Heart left ventricle (tissue), 16 donors: ENCODE results near the gene NHERF1. TPM values are rescaled to one million over a fixed set of nuclear protein-coding genes. Genes with fewer than 3 reads are reported as not detected.

ENCODE experiments used
- ATAC-seq, 4 donors: fragments of 200-7000 bp; cut with Tn5 transposase; one replicate each; pipeline ENCODE4 v1.9.1; 2020 to 2022; ENCODE audit warnings: moderate library complexity in 4 of 4, mild to moderate bottlenecking in 3 of 4, moderate number of reproducible peaks in 1 of 4
- DNase-seq, 5 donors: peaks; one replicate each; pipeline ENCODE4 v3.0.0-alpha.2; 2020
- H3K27ac ChIP-seq, 12 donors: fragments of 200-600 bp; sonication (generic) in 4 of 12; one replicate each; pipeline versions ENCODE4 v1.5.0 to v1.8.0; 2016 to 2022; ENCODE audit warnings: mild to moderate bottlenecking in 2 of 12
- H3K27me3 ChIP-seq, 9 donors: fragments of 200-600 bp; sonication (generic) in 2 of 9; one replicate each; pipeline versions ENCODE4 v1.5.1 to v1.8.0; 2016 to 2022; ENCODE audit warnings: mild to moderate bottlenecking in 3 of 9
- H3K36me3 ChIP-seq, 9 donors: fragments of 200-600 bp; sonication (generic) in 2 of 9; one replicate each; pipeline versions ENCODE4 v1.5.0 to v1.8.0; 2018 to 2022; ENCODE audit warnings: mild to moderate bottlenecking in 2 of 9
- H3K4me1 ChIP-seq, 12 donors: fragments of 200-600 bp; sonication (generic) in 4 of 12; one replicate each; pipeline versions ENCODE4 v1.5.0 to v1.8.0; 2016 to 2022; ENCODE audit warnings: mild to moderate bottlenecking in 3 of 12
- H3K4me3 ChIP-seq, 12 donors: fragments of 200-600 bp; sonication (generic) in 4 of 12; one replicate each; pipeline versions ENCODE4 v1.5.0 to v1.8.0; 2017 to 2022; ENCODE audit warnings: mild to moderate bottlenecking in 9 of 12, moderate library complexity in 4 of 12
- H3K9me3 ChIP-seq, 12 donors: fragments of 200-600 bp; sonication (generic) in 4 of 12; one replicate each; pipeline versions ENCODE4 v1.5.0 to v1.8.0; 2016 to 2022; ENCODE audit warnings: mild to moderate bottlenecking in 1 of 12
- CTCF ChIP-seq, 12 donors: fragments of 200-600 bp; sonication (generic) in 4 of 12; IDR thresholded peaks; one replicate each; pipeline versions ENCODE4 v1.5.0 to v1.8.0; 2018 to 2022; ENCODE audit warnings: antibody characterized with exemption in 12 of 12, mild to moderate bottlenecking in 5 of 12
- POLR2A ChIP-seq, 2 donors: fragments of 450-650 bp; IDR thresholded peaks; one replicate each; pipeline ENCODE4 v1.6.1; 2017; ENCODE audit warnings: antibody characterized with exemption in 2 of 2, mild to moderate bottlenecking in 2 of 2, moderate library complexity in 2 of 2
- WGBS, 4 donors: extraction: QIAGEN DNeasy Blood & Tissue Kit in 2 of 4; methylation state at CpG; one replicate each; pipeline versions ENCODE4 v1.1.5 to v1.1.7; 2013 to 2018; 5-methylcytosine and 5-hydroxymethylcytosine counted together
- intact Hi-C, 10 donors: fragments of 100-400 bp; cut with DNase I; formaldehyde crosslinking; loops; one replicate each; pipeline versions ENCODE4 v1.11.1 to v1.14.2; 2022
- polyA plus RNA-seq, 2 donors: library from polyadenylated mRNA; stranded (reverse); fragments of 200-250 nt; gene quantifications; one replicate each; pipeline ENCODE4 v1.2.3, GENCODE V29; 2013
- total RNA-seq, 9 donors: library from RNA; depleted of rRNA in 2 of 9; stranded (reverse); fragments of >200 nt in 2 of 9; fragmentation: NEBNext Ultra II Directional in 3 of 9; extraction: Animal tissue kit (Norgen Biotek cat#: 25700) in 3 of 9; gene quantifications; one replicate each; pipeline versions ENCODE4 v1.1.0 to v1.2.4, GENCODE V29; 2016 to 2023
- donor health status: ischemic (EF 13 %, LVEDD 7.1; RV severe dilation, severe dysfunction).
- donor health status: healthy with polysubstance abuse.
- donor health status: DM: no; HTN: yes; CAD: no.
- donor health status: DM: no; HTN: no; CAD: no.
- donor health status: ischemic (EF 25% LVEDD 6.9; RV normal size, moderate dysfunction).
- donor health status: ischemic (EF 25% LVEDD 5.7; RV mildly dilated, moderate dysfunction).
- donor health status: healthy.
- donor health status: DM: yes; HTN: yes; CAD: no.
- donor health status: ischemic (EF 35%, LVEDD 5.7; RV mildly dilated, moderate dysfunction).
- donor health status: nonischemic (EF 11% LVEDD 7.7; RV severe dilation, severe dysfunction).
- donor health status: DM: yes; HTN: yes; CAD: no.
- donor health status: PGD.
- donor health status: ischemic (EF 29% LVEDD 5.4; RV normal size, mild dysfunction).
- donor health status: nonischemic (EF 23%, LVEDD 6.1; RV moderate dilation, normal function).

NHERF1 gene
- total and polyA plus RNA-seq, 11 donors: 7.5 to 42.2 (median 19.2) TPM

DNA sequence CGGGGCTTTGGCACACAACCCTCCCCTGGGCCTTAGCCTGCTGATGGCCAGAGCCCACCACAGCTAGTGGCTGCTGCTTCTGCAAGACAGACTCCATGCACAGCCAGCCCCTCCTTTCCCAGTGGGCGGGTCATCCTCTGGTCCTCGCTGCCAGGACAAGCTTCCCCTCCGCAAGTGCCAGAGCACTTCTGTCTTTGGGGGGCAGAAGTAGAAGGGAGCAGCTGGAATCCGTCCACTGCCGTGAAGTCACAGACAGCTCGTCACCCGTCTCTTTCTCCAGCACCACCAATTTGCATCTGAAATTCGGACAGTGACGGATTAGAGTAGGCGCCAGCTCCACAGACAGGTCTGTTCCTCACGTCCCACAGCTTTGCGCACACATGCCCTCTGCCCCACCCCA is 59.0 kb downstream of the NHERF1 start:
- H3K36me3 ChIP-seq: peaks cover 0 to 22% (median 0%) of the 10 kb centered on the region in 9 donors
- H3K4me1 ChIP-seq: peaks cover 0 to 32% (median 6%) of the 10 kb centered on the region in 12 donors
- H3K27ac ChIP-seq: no peak overlapping the region
- H3K9me3 ChIP-seq: no peaks in the 10 kb centered on the region
- intact Hi-C loops: no loop called here
- no peak overlapping the region for H3K4me3 ChIP-seq
- no peak for DNase-seq
- TF ChIP-seq CTCF (IDR thresholded peaks at IDR 0.05) (no peak), POLR2A (IDR thresholded peaks at IDR 0.05) (no peak)
- no peak for ATAC-seq
- H3K27me3 ChIP-seq: no peaks in the 10 kb centered on the region
- 90 to 96% (median 91%) methylated on average over 13 of the region's 13 CpGs for WGBS, 4 donors

- H3K27me3 ChIP-seq: no peaks in the 10 kb centered on the region
- TF ChIP-seq CTCF (IDR thresholded peaks at IDR 0.05): no peak
- no peak for TF ChIP-seq POLR2A (IDR thresholded peaks at IDR 0.05)
- DNase-seq: no peak
- no peak overlapping the region for H3K4me3 ChIP-seq
- ATAC-seq: no peak
- no peak overlapping the region for H3K27ac ChIP-seq
- WGBS, 4 donors: 71 to 95% (median 80%) methylated on average over 5 to 6 of the region's 6 CpGs
- intact Hi-C loops: no loop called here
- no peaks in the 10 kb centered on the region for H3K9me3 ChIP-seq
- H3K36me3 ChIP-seq: peaks cover 0 to 20% (median 0%) of the 10 kb centered on the region in 9 donors
- H3K4me1 ChIP-seq: peaks cover 0 to 36% (median 10%) of the 10 kb centered on the region in 12 donors
Observed at GRCh38 chr17:74807925-74808324, 59.5 kb downstream of the NHERF1 start.

DNA sequence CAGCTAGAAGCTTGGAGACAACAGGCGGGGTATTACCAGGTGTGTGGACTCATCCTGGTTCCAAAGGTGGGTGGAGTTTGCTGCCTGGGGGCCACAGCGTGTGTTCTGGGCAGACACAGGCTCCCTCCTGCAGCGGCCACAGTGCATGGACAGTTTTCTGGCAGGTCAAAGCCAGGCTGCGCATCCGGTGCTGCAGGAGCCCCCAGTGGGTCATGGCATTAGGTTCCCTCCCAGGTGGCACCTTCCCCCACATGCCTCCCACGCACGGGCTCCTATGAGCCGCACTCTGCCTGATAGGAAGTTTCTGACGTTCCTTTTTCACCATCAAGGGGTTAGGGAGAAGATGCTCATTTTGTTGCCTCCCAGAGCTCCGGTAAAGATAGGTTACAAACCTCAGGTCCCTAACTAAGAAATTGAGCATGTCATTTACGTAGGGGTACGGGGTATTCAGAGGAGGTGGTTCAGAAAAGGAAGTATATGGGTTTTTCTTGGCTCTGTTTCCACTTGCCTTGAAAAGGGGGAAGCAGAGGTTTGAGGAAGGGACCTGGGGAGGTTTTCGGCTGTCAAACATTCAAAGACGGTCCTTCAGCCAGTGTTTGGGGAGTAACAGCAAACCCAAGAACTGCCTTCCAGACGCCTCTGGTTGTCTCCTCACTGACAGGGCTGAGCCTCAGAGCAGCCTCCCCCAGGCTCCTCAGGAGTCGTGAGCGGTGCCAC is 60.4 kb downstream of the NHERF1 start:
- intact Hi-C loops: no loop called here
- no peaks in the 10 kb centered on the region for H3K27me3 ChIP-seq
- no peak overlapping the region for H3K4me3 ChIP-seq
- H3K9me3 ChIP-seq: no peaks in the 10 kb centered on the region
- WGBS, 4 donors: 84 to 92% (median 88%) methylated on average over 15 to 17 of the region's 17 CpGs
- no peak for TF ChIP-seq CTCF (IDR thresholded peaks at IDR 0.05)
- no peak for TF ChIP-seq POLR2A (IDR thresholded peaks at IDR 0.05)
- peaks cover 0 to 14% (median 0%) of the 10 kb centered on the region in 9 donors for H3K36me3 ChIP-seq
- H3K4me1 ChIP-seq: peaks cover 0 to 45% (median 12%) of the 10 kb centered on the region in 12 donors
- no peak overlapping the region for H3K27ac ChIP-seq
- ATAC-seq (no peak), DNase-seq (no peak)

- intact Hi-C loops: loop anchor here in 1 of 10 donors (10.0 kb wide), 1 partner anchor 224 kb away; no protein-coding TSS in a partner anchor
- no peak overlapping the region for H3K27ac ChIP-seq
- peaks cover 0 to 49% (median 14%) of the 10 kb centered on the region in 12 donors for H3K4me1 ChIP-seq
- DNase-seq (no peak), ATAC-seq (no peak)
- no peak overlapping the region for H3K4me3 ChIP-seq
- H3K27me3 ChIP-seq: no peaks in the 10 kb centered on the region
- no peaks in the 10 kb centered on the region for H3K9me3 ChIP-seq
- WGBS, 4 donors: 76 to 82% (median 79%) methylated on average over 15 of the region's 15 CpGs
- peaks cover 0 to 15% (median 0%) of the 10 kb centered on the region in 9 donors for H3K36me3 ChIP-seq
- no peak for TF ChIP-seq CTCF (IDR thresholded peaks at IDR 0.05)
- TF ChIP-seq POLR2A (IDR thresholded peaks at IDR 0.05): no peak
Observed at GRCh38 chr17:74810699-74811485, 62.5 kb downstream of the NHERF1 start.
